CD14-positive monocyte (primary cell): ENCODE measurements around the gene TMCO4. TPM values are rescaled to one million over a fixed set of nuclear protein-coding genes. Genes with fewer than 3 reads are reported as not detected.

ENCODE experiments used
- DNase-seq, 3 donors: peaks; one replicate each; pipeline ENCODE4 v3.0.0-alpha.2; 2011 to 2022
- H2AFZ ChIP-seq: 2 replicates; pipeline ENCODE4 v1.6.0; 2012; ENCODE audit warnings: mild to moderate bottlenecking, low read depth, low read length, inconsistent platforms; ENCODE audit not compliant: insufficient read depth, poor library complexity, severe bottlenecking
- H3K27ac ChIP-seq, 2 donors: 1 replicate in 1 of 2; 2 replicates in 1 of 2; pipeline ENCODE4 v1.5.1; 2012 to 2013; ENCODE audit warnings: low read length in 2 of 2, control low read depth in 1 of 2, inconsistent platforms in 1 of 2, low read depth in 1 of 2, mild to moderate bottlenecking in 1 of 2
- H3K27me3 ChIP-seq, 2 donors: one replicate each; pipeline versions ENCODE4 v1.6.0 to v1.6.1; 2011 to 2013; ENCODE audit warnings: low read length in 2 of 2; ENCODE audit not compliant: control insufficient read depth in 2 of 2, insufficient read depth in 2 of 2
- H3K36me3 ChIP-seq, 2 donors: replicated peaks in 1 of 2; 1 replicate in 1 of 2; 2 replicates in 1 of 2; pipeline versions ENCODE4 v1.5.1 to v1.6.1; 2012 to 2013; ENCODE audit warnings: low read length in 2 of 2, control low read depth in 1 of 2, inconsistent platforms in 1 of 2, mild to moderate bottlenecking in 1 of 2; ENCODE audit not compliant: insufficient read depth in 2 of 2, control insufficient read depth in 1 of 2
- H3K4me1 ChIP-seq, 2 donors: 1 replicate in 1 of 2; 2 replicates in 1 of 2; pipeline versions ENCODE4 v1.5.1 to v1.6.1; 2012 to 2013; ENCODE audit warnings: low read length in 2 of 2, control low read depth in 1 of 2, inconsistent platforms in 1 of 2, mild to moderate bottlenecking in 1 of 2, moderate library complexity in 1 of 2; ENCODE audit not compliant: insufficient read depth in 2 of 2, control insufficient read depth in 1 of 2
- H3K4me2 ChIP-seq: replicated peaks from 2 replicates; pipeline ENCODE3; 2012; ENCODE audit warnings: low read length, moderate library complexity, mild to moderate bottlenecking; ENCODE audit not compliant: poor library complexity, severe bottlenecking; ENCODE audit errors: extremely low read depth
- H3K4me3 ChIP-seq, 3 experiments: fragments of 200-600 bp in 1 of 3; sonication (generic) in 1 of 3; replicated peaks in 1 of 3; 1 replicate in 2 of 3; 2 replicates in 1 of 3; pipeline ENCODE4 v1.5.1; 2011 to 2013; ENCODE audit warnings: low read length in 3 of 3, mild to moderate bottlenecking in 3 of 3, control low read depth in 2 of 3, low read depth in 2 of 3, inconsistent platforms in 1 of 3, moderate library complexity in 1 of 3
- H3K79me2 ChIP-seq: 2 replicates; pipeline ENCODE4 v1.6.0; 2012; ENCODE audit warnings: mild to moderate bottlenecking, control low read depth, inconsistent platforms, low read length, moderate library complexity; ENCODE audit not compliant: insufficient read depth
- H3K9ac ChIP-seq: 2 replicates; pipeline ENCODE4 v1.6.0; 2017; ENCODE audit warnings: low read length, mild to moderate bottlenecking; ENCODE audit not compliant: insufficient read depth, poor library complexity, severe bottlenecking
- H3K9me3 ChIP-seq, 2 donors: replicated peaks in 1 of 2; 1 replicate in 1 of 2; 2 replicates in 1 of 2; pipeline versions ENCODE4 v1.5.1 to v1.6.1; 2012 to 2013; ENCODE audit warnings: low read length in 2 of 2, control low read depth in 1 of 2; ENCODE audit not compliant: control insufficient read depth in 1 of 2, insufficient read depth in 1 of 2
- H4K20me1 ChIP-seq: 2 replicates; pipeline ENCODE4 v1.6.0; 2012; ENCODE audit warnings: mild to moderate bottlenecking, low read length, control low read depth, moderate library complexity; ENCODE audit not compliant: insufficient read depth
- H3K27ac Mint-ChIP-seq, 7 donors: one replicate each; pipeline ENCODE4 v1.8.0; 2020; ENCODE audit warnings: mild to moderate bottlenecking in 7 of 7, mixed read lengths in 7 of 7, moderate library complexity in 6 of 7, inconsistent platforms in 2 of 7
- H3K27me3 Mint-ChIP-seq, 3 donors: one replicate each; pipeline ENCODE4 v1.8.0; 2021 to 2022; ENCODE audit warnings: low read depth in 3 of 3, mild to moderate bottlenecking in 3 of 3, mixed read lengths in 3 of 3, moderate library complexity in 3 of 3, inconsistent platforms in 1 of 3
- H3K36me3 Mint-ChIP-seq, 2 donors: one replicate each; pipeline ENCODE4 v1.8.0; 2020; ENCODE audit warnings: mixed read lengths in 2 of 2, inconsistent platforms in 1 of 2, mild to moderate bottlenecking in 1 of 2
- H3K4me1 Mint-ChIP-seq: one replicate; pipeline ENCODE4 v1.8.0; 2020; ENCODE audit warnings: mild to moderate bottlenecking, mixed read lengths
- H3K4me3 Mint-ChIP-seq, 2 donors: one replicate each; pipeline ENCODE4 v1.8.0; 2020; ENCODE audit warnings: mild to moderate bottlenecking in 2 of 2, mixed read lengths in 2 of 2, moderate library complexity in 1 of 2
- H3K9me3 Mint-ChIP-seq, 7 donors: one replicate each; pipeline ENCODE4 v1.8.0; 2020 to 2022; ENCODE audit warnings: mixed read lengths in 7 of 7, mild to moderate bottlenecking in 6 of 7, moderate library complexity in 6 of 7, inconsistent platforms in 2 of 7
- WGBS: methylation state at CpG from one replicate; pipeline ENCODE4 v1.1.5; 2013; ENCODE audit warnings: missing lambda C conversion rate; ENCODE audit not compliant: insufficient coverage; 5-methylcytosine and 5-hydroxymethylcytosine counted together
- intact Hi-C, 2 donors: fragments of 100-400 bp; cut with micrococcal nuclease; formaldehyde crosslinking; loops; one replicate each; pipeline versions ENCODE4 v1.15.0 to v1.15.1; 2023
- polyA plus RNA-seq, 3 donors: library from polyadenylated mRNA; depleted of rRNA in 1 of 3; unstranded in 2 of 3; stranded (reverse) in 1 of 3; fragments of 300-500 nt in 2 of 3; fragments of >200 nt in 1 of 3; fragmentation: Illumina TruSeq in 2 of 3; gene quantifications; 1 replicate in 2 of 3; 2 replicates in 1 of 3; pipeline ENCODE4 v1.2.3, GENCODE V29; 2012 to 2021
- TF ChIP-seq, protein P1 (sequence below): fragments of 200-600 bp; IDR thresholded peaks from one replicate; pipeline ENCODE4 v1.8.0; 2022; ENCODE audit warnings: antibody characterized with exemption, mild to moderate bottlenecking

The TMCO4 gene
- polyA plus RNA-seq, 3 donors: 6.9 to 10.1 (median 7.9) TPM

DNA sequence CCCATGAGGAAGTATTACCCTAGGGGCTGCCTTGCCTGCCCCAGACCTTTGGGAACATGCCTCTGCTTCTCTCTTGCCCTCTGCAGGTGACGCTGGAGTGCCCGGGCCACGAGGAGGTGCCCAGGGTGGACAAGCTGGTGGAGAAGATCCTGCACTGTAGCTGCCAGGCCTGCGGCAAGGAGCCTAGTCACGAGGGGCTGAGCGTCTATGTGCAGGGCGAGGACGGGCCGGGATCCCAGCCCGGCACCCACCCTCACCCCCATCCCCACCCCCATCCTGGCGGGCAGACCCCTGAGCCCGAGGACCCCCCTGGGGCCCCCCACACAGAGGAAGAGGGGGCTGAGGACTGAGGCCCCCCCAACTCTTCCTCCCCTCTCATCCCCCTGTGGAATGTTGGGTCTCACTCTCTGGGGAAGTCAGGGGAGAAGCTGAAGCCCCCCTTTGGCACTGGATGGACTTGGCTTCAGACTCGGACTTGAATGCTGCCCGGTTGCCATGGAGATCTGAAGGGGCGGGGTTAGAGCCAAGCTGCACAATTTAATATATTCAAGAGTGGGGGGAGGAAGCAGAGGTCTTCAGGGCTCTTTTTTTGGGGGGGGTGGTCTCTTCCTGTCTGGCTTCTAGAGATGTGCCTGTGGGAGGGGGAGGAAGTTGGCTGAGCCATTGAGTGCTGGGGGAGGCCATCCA, 142.8 kb downstream of the TMCO4 start:
- intact Hi-C loops: loop anchor here in 1 of 2 donors (10.0 kb wide), 1 partner anchor 312 kb away; no protein-coding TSS in a partner anchor
- H3K36me3 ChIP-seq: no peaks in the 10 kb centered on the region
- no peak overlapping the region for H2AFZ ChIP-seq
- no peak overlapping the region for H3K27ac ChIP-seq
- H3K4me2 ChIP-seq: no peak overlapping the region
- TF ChIP-seq, protein P1, sequence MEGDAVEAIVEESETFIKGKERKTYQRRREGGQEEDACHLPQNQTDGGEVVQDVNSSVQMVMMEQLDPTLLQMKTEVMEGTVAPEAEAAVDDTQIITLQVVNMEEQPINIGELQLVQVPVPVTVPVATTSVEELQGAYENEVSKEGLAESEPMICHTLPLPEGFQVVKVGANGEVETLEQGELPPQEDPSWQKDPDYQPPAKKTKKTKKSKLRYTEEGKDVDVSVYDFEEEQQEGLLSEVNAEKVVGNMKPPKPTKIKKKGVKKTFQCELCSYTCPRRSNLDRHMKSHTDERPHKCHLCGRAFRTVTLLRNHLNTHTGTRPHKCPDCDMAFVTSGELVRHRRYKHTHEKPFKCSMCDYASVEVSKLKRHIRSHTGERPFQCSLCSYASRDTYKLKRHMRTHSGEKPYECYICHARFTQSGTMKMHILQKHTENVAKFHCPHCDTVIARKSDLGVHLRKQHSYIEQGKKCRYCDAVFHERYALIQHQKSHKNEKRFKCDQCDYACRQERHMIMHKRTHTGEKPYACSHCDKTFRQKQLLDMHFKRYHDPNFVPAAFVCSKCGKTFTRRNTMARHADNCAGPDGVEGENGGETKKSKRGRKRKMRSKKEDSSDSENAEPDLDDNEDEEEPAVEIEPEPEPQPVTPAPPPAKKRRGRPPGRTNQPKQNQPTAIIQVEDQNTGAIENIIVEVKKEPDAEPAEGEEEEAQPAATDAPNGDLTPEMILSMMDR: no peak
- 99% methylated on average over 7 of the region's 15 CpGs for WGBS
- Mint-ChIP-seq H3K36me3 (no peaks in the 10 kb centered on the region), H3K27ac (no peak overlapping the region), H3K4me1 (peaks cover 9% of the 10 kb centered on the region), H3K27me3 (peaks cover 10 to 24% (median 12%) of the 10 kb centered on the region in 3 donors), H3K9me3 (peaks cover 0 to 4% (median 0%) of the 10 kb centered on the region in 7 donors), H3K4me3 (no peak overlapping the region)
- H3K4me1 ChIP-seq: no peaks in the 10 kb centered on the region
- no peaks in the 10 kb centered on the region for H3K9me3 ChIP-seq
- no peaks in the 10 kb centered on the region for H3K79me2 ChIP-seq
- H3K9ac ChIP-seq: no peak overlapping the region
- no peak for DNase-seq
- no peak overlapping the region for H3K4me3 ChIP-seq
- peaks cover 0 to 7% of the 10 kb centered on the region in 2 donors for H3K27me3 ChIP-seq
- no peaks in the 10 kb centered on the region for H4K20me1 ChIP-seq

DNA sequence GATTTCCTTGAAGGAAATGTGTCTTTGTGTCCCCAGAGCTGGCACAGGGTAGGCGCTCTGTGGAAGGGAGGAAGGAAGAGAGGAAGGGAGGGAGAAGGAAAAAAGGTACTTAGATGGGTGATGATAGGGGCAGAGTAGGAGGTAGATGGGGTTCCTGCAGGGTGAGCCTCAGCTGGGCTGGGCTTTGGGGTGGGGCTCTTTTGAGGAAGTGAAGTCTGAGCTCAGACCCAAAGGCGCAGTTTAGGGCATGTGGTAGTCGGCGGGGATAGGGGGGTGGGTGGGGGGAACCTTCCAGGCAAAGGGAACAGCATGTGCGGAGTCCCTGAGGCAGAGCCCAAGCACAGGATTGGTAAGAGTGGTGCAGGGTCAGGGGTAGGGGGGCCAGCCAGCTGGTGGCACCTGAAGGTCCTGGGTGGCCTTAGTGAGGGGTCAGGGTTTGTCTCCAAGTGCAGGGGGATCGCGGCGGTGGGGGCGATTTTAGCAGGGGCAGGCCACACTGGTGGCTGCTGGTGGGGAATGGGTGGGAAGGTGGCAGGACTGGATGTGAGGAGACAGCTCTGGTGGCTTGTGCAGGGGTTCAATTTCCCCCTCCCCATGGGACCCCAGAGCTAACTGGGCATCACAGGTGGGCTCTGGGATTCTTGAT, 143.5 kb downstream of the TMCO4 start:
- DNase-seq: no peak
- Histone ChIP-seq H3K79me2 (no peaks in the 10 kb centered on the region), H3K9ac (no peak overlapping the region), H3K4me1 (no peaks in the 10 kb centered on the region), H3K9me3 (no peaks in the 10 kb centered on the region), H3K4me2 (no peak overlapping the region), H4K20me1 (no peaks in the 10 kb centered on the region), H3K27ac (no peak overlapping the region), H2AFZ (no peak overlapping the region), H3K27me3 (peaks cover 0 to 6% of the 10 kb centered on the region in 2 donors), H3K4me3 (no peak overlapping the region), H3K36me3 (no peaks in the 10 kb centered on the region)
- peak overlapping the region in 1 of 7 donors; percentile 32 for H3K27ac Mint-ChIP-seq
- peaks cover 0 to 4% (median 0%) of the 10 kb centered on the region in 7 donors for H3K9me3 Mint-ChIP-seq
- TF ChIP-seq, protein P1: no peak
- H3K4me3 Mint-ChIP-seq: no peak overlapping the region
- H3K36me3 Mint-ChIP-seq: no peaks in the 10 kb centered on the region
- intact Hi-C loops: loop anchor here in 1 of 2 donors (10.0 kb wide), 1 partner anchor 311 kb away; no protein-coding TSS in a partner anchor
- H3K27me3 Mint-ChIP-seq: peaks cover 6 to 21% (median 15%) of the 10 kb centered on the region in 3 donors
- H3K4me1 Mint-ChIP-seq: peaks cover 9% of the 10 kb centered on the region
- 47% methylated on average over 4 of the region's 9 CpGs for WGBS
